SK-N-SH (cell line): Measurements from ENCODE around the gene SCML2.

Experiments
- CHD2 ChIP-seq: fragments of 150-350 bp; IDR thresholded peaks from 2 replicates; pipeline ENCODE4 v1.6.1; 2018; ENCODE audit warnings: low read length; ENCODE audit not compliant: partially characterized antibody
- CTCF ChIP-seq: fragments of 200-600 bp; sonication (generic); IDR thresholded peaks from 2 replicates; pipeline ENCODE4 v1.6.1; 2017; ENCODE audit warnings: antibody characterized with exemption, mild to moderate bottlenecking, moderate library complexity
- EP300 ChIP-seq, 2 experiments: IDR thresholded peaks; 2 replicates each; pipeline versions ENCODE4 v1.4.0 to v1.6.1; 2012; ENCODE audit warnings: borderline replicate concordance in 1 of 2, low read depth in 1 of 2, low read length in 1 of 2
- GABPA ChIP-seq: IDR thresholded peaks from 2 replicates; pipeline ENCODE4 v1.4.0; 2012; ENCODE audit warnings: low read depth, mild to moderate bottlenecking
- REST ChIP-seq: IDR thresholded peaks from 2 replicates; pipeline ENCODE4 v1.6.1; 2012; ENCODE audit warnings: mild to moderate bottlenecking, low read depth, low read length, moderate library complexity
- RFX5 ChIP-seq: IDR thresholded peaks from 2 replicates; pipeline ENCODE4 v1.6.1; 2012; ENCODE audit warnings: mild to moderate bottlenecking, improper control_type of control experiment, low read length
- TAF1 ChIP-seq: IDR thresholded peaks from 2 replicates; pipeline ENCODE4 v1.6.1; 2012; ENCODE audit warnings: low read depth, mild to moderate bottlenecking, low read length, moderate library complexity, borderline replicate concordance
- TF ChIP-seq, protein P1 (sequence below): IDR thresholded peaks from 2 replicates; pipeline ENCODE4 v1.4.0; 2012; ENCODE audit warnings: low read depth

- TF ChIP-seq REST (no peak), RFX5 (no peak), TAF1 (no peak), EP300 (IDR thresholded peaks at IDR 0.05; ENCODE audit: borderline replicate concordance in 1 of 2, low read depth in 1 of 2, low read length in 1 of 2) (no peak), CTCF (no peak), CHD2 (no peak), GABPA (no peak)
- TF ChIP-seq, protein P1, sequence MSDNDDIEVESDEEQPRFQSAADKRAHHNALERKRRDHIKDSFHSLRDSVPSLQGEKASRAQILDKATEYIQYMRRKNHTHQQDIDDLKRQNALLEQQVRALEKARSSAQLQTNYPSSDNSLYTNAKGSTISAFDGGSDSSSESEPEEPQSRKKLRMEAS: no peak
These were observed 147.8 kb downstream of the SCML2 start for GRCh38 chrX:18206657-18207056.
